Esophagus squamous epithelium (tissue), 4 donors: Measurements from ENCODE around the gene ZNF385B.

Experiments
- CTCF ChIP-seq, 6 experiments: fragments of 450-650 bp in 4 of 6; fragments of 200-600 bp in 2 of 6; sonication (generic) in 2 of 6; IDR thresholded peaks; one replicate each; pipeline ENCODE4 v1.5.1; 2016 to 2019; ENCODE audit warnings: antibody characterized with exemption in 6 of 6, mild to moderate bottlenecking in 4 of 6, moderate library complexity in 4 of 6
- POLR2A ChIP-seq, 4 donors: fragments of 450-650 bp; IDR thresholded peaks; one replicate each; pipeline ENCODE4 v1.6.1; 2017; ENCODE audit warnings: antibody characterized with exemption in 4 of 4, mild to moderate bottlenecking in 4 of 4, moderate library complexity in 3 of 4

- TF ChIP-seq CTCF (IDR thresholded peaks at IDR 0.05), result no peak
- TF ChIP-seq POLR2A (IDR thresholded peaks at IDR 0.05), result no peak
Measured at GRCh38 chr2:179765666-179766065, 95.7 kb downstream of the ZNF385B start.
